SK-N-MC (cell line): ENCODE data around the gene SLC35E1.

Source experiments
- EZH2 ChIP-seq: fragments of 200-600 bp; sonication (generic); IDR thresholded peaks from one replicate; pipeline ENCODE4 v1.6.1; 2017; ENCODE audit warnings: antibody characterized with exemption
- FOXP2 ChIP-seq: optimal IDR thresholded peaks from 2 replicates; pipeline ENCODE3; 2011; ENCODE audit warnings: mild to moderate bottlenecking, moderate library complexity; ENCODE audit not compliant: insufficient read depth; ENCODE audit errors: extremely low read length, control extremely low read depth
- POLR2AphosphoS5 ChIP-seq: IDR thresholded peaks from 2 replicates; pipeline ENCODE4 v1.6.1; 2012; ENCODE audit warnings: mild to moderate bottlenecking, low read depth, low read length, borderline replicate concordance

DNA sequence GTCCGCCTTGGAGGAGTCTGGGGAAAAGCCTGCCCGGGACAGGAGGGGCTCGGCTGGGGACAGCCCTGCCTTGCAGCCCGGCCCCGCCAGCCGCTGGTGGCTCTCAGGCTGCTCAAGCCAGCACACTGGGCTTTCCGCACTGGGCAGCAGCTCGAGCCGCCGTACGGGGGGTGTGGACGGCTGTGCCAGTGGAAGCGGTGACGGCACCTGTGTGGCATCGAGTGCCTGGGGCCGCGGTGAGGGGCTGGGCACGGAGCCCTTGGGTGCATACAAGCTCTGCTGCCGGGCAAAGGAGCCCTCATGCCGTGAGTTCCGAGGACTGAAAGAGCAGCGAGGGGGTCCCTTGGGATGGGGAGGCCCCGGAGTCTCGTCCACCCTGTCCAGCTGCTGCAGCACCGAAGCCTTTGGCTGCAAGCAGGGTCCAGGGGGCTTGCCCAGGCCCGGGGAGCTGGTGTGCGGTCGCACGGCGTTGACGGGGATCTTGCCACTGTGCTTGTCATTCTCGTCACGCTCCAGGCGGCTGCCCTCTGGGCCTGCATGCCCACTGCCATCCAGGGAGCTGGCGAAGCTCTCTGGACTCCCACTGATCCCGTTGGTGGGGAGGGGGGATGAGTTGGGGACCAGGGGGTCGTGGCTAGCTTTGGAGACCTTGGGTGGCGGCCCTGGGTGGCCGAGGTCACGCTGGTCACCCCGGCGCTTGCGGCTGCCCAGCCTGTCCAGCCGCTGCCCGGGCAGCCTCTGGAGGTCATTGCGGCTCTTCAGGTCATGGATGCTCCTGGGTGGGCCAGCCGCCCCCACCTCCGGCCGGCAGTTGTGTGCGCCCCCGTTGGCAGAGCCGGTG lies 4.7 kb upstream of the SLC35E1 start:
- TF ChIP-seq POLR2AphosphoS5: no peak
- TF ChIP-seq EZH2: no peak
- TF ChIP-seq FOXP2: no peak
